ENCODE results near the gene MRPS2. TPM values are rescaled to one million over a fixed set of nuclear protein-coding genes. Genes with fewer than 3 reads are reported as not detected.

MRPS2 gene
- polyA plus RNA-seq, 1 experiment = 39.9 TPM

- DNase-seq (ENCODE audit: low read depth, low spot score) = no peak
- Histone ChIP-seq H3K9me3 (ENCODE audit: control insufficient read depth, insufficient read depth, low read length) (peaks cover 8% of the 10 kb centered on the region; the same call in 1 of the 2 replicates), H3K27me3 (ENCODE audit: control insufficient read depth, insufficient read depth, low read length) (peaks cover 2% of the 10 kb centered on the region), H3K4me3 (ENCODE audit: low read depth, low read length) (no peak overlapping the region), H3K27ac (ENCODE audit: low read depth, low read length) (no peak overlapping the region)
- no peak for TF ChIP-seq CTCF (IDR thresholded peaks at IDR 0.05; ENCODE audit: low read depth, low read length)
- ChIA-PET CTCF (no interaction called here), POLR2A (interaction anchor here (0.7 kb wide), 1 partner anchor 69 kb away, joined by 7 read pairs; no protein-coding TSS in a partner anchor)
Measured at GRCh38 chr9:135552021-135552697, 51.7 kb downstream of the MRPS2 start.

GRCh38 chr9:135552698-135553171, 52.3 kb downstream of the MRPS2 start:
- no peak for TF ChIP-seq CTCF (IDR thresholded peaks at IDR 0.05; ENCODE audit: low read depth, low read length)
- Histone ChIP-seq H3K27ac (ENCODE audit: low read depth, low read length) (no peak overlapping the region), H3K9me3 (ENCODE audit: control insufficient read depth, insufficient read depth, low read length) (peaks cover 7% of the 10 kb centered on the region; the same call in 1 of the 2 replicates), H3K27me3 (ENCODE audit: control insufficient read depth, insufficient read depth, low read length) (no peaks in the 10 kb centered on the region), H3K4me3 (ENCODE audit: low read depth, low read length) (no peak overlapping the region)
- no peak for DNase-seq (ENCODE audit: low read depth, low spot score)
- POLR2A ChIA-PET = no interaction called here
- CTCF ChIA-PET = no interaction called here

Other genes starting within 250 kb of the MRPS2 start
- gene PPP1R26, start 20.9 kb upstream of the MRPS2 start, polyA plus RNA-seq (2011; rRNA removed) = 3.2 and 3.3 TPM in 2 replicates
- gene LCN1, start 20.8 kb downstream of the MRPS2 start, polyA plus RNA-seq (2011; rRNA removed) = not detected in 2 replicates
- gene OBP2A, start 45.4 kb downstream of the MRPS2 start, polyA plus RNA-seq (2011; rRNA removed) = not detected in 2 replicates
- not detected in 2 replicates for gene PAEP, start 61.1 kb downstream of the MRPS2 start, polyA plus RNA-seq (2011; rRNA removed)
- gene GLT6D1, start 138.9 kb downstream of the MRPS2 start, polyA plus RNA-seq (2011; rRNA removed) = not detected in 2 replicates
- not detected in 2 replicates for gene LCN9, start 162.6 kb downstream of the MRPS2 start, polyA plus RNA-seq (2011; rRNA removed)
- gene SOHLH1, start 198.8 kb downstream of the MRPS2 start, polyA plus RNA-seq (2011; rRNA removed) = not detected in 2 replicates
- gene KCNT1, start 201.5 kb downstream of the MRPS2 start, polyA plus RNA-seq (2011; rRNA removed) = not detected in 2 replicates